ENCODE measurements around the gene WASHC3. TPM values are rescaled to one million over a fixed set of nuclear protein-coding genes. Genes with fewer than 3 reads are reported as not detected.

The WASHC3 gene
- polyA plus RNA-seq, 3 donors, result 26.0 to 75.8 (median 66.2) TPM

DNA sequence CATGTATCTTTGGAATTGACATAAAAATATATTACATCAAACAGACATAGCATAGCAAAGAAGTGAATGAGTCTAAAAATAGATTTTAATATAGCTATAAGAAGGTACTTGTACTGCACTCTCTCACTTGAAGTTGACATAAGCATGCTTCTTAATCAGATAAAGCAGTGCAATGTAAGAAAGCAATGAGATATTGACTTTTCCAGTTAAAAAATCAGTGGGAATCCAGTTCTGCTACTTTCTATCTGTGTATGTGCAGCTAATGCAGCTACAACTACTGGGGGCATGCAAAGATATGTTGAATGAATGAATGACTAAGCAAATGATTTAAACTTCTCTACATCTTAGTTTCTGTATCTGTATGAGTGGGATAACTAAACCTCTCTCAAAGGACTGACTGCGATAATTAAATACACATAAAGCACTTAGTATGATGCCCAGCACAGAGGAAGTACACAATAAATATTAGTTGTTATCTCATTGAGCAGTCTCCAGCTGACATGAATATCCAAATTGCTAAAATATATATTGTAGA is 10.3 kb downstream of the WASHC3 start:
- H3K36me3 Mint-ChIP-seq, result peaks cover 62 to 68% of the 10 kb centered on the region in 2 donors
- H3K27ac ChIP-seq (ENCODE audit: low read depth in 1 of 2, low read length in 2 of 2), result peak overlapping the region in 1 of 2 donors; percentile 29
- H3K4me1 ChIP-seq (ENCODE audit: control insufficient read depth in 1 of 2, insufficient read depth in 2 of 2, low read length in 2 of 2), result peaks cover 0 to 9% of the 10 kb centered on the region in 2 donors

DNA sequence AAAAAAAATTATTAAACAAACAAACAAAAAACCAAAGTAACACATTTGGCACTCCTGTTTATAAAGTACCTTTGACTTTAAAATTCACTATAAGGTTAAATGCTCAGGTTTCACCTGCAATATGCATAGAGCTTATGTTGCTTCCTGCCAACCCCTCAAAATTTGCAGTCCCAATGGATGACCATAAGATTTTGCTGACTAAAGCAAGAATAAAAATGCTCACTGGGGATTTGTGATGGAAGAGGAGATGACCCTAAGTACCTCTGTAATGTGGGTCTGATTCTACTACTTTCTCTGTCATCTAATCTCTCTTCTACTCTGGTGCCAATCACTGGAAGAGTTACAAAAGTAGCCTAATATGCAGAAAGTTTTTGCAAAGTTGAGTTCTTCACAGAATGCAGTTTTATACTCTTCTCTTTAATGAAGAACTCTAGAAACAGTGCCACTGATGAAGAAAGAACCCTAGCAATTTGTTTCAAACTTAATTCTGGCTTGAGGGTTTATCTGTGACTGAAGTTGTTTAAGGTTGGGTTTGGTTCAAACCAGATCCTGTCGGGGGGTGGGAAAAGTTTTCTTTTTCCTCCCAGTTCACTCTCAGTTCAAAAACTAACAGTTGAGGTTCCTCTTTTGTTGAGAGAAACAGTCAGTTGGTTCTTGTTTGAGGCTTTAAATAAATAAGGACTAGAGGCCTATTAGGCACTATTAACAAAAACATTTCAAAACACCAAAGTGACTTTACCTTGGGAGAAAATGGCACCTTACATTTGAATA is 10.9 kb downstream of the WASHC3 start:
- H3K4me1 ChIP-seq (ENCODE audit: control insufficient read depth in 1 of 2, insufficient read depth in 2 of 2, low read length in 2 of 2), result peaks cover 0 to 9% of the 10 kb centered on the region in 2 donors
- Mint-ChIP-seq H3K9me3 (no peaks in the 10 kb centered on the region), H3K4me1 (peaks cover 14% of the 10 kb centered on the region), H3K27ac (no peak overlapping the region), H3K36me3 (peaks cover 63 to 68% of the 10 kb centered on the region in 2 donors), H3K27me3 (ENCODE audit: low read depth in 3 of 3) (no peaks in the 10 kb centered on the region), H3K4me3 (no peak overlapping the region)
- no peak overlapping the region for H3K4me3 ChIP-seq (replicated peaks in 1 of 3; ENCODE audit: low read depth in 2 of 3, low read length in 3 of 3)
- peaks cover 13% of the 10 kb centered on the region for H4K20me1 ChIP-seq (ENCODE audit: insufficient read depth, low read length)
- H3K27ac ChIP-seq (ENCODE audit: low read depth in 1 of 2, low read length in 2 of 2), result peak overlapping the region in 1 of 2 donors; percentile 29
- no peak for DNase-seq
- peaks cover 57 to 99% of the 10 kb centered on the region in 2 donors for H3K36me3 ChIP-seq (replicated peaks in 1 of 2; ENCODE audit: control insufficient read depth in 1 of 2, insufficient read depth in 2 of 2, low read length in 2 of 2)
- no peaks in the 10 kb centered on the region for H3K9me3 ChIP-seq (replicated peaks in 1 of 2; ENCODE audit: control insufficient read depth in 1 of 2, insufficient read depth in 1 of 2, low read length in 2 of 2)
- H3K4me2 ChIP-seq (replicated peaks; ENCODE audit: extremely low read depth, low read length, poor library complexity, severe bottlenecking), result no peak overlapping the region
- WGBS (ENCODE audit: insufficient coverage), result no CpG with 5 or more reads among the region's 1 CpG
- intact Hi-C loops (cut with micrococcal nuclease), result no loop called here
- H3K79me2 ChIP-seq (ENCODE audit: insufficient read depth, low read length), result no peaks in the 10 kb centered on the region
- no peaks in the 10 kb centered on the region for H3K27me3 ChIP-seq (ENCODE audit: control insufficient read depth in 2 of 2, insufficient read depth in 2 of 2, low read length in 2 of 2)
- no peak overlapping the region for H2AFZ ChIP-seq (ENCODE audit: insufficient read depth, low read depth, low read length, poor library complexity, severe bottlenecking)
- TF ChIP-seq, protein P1, sequence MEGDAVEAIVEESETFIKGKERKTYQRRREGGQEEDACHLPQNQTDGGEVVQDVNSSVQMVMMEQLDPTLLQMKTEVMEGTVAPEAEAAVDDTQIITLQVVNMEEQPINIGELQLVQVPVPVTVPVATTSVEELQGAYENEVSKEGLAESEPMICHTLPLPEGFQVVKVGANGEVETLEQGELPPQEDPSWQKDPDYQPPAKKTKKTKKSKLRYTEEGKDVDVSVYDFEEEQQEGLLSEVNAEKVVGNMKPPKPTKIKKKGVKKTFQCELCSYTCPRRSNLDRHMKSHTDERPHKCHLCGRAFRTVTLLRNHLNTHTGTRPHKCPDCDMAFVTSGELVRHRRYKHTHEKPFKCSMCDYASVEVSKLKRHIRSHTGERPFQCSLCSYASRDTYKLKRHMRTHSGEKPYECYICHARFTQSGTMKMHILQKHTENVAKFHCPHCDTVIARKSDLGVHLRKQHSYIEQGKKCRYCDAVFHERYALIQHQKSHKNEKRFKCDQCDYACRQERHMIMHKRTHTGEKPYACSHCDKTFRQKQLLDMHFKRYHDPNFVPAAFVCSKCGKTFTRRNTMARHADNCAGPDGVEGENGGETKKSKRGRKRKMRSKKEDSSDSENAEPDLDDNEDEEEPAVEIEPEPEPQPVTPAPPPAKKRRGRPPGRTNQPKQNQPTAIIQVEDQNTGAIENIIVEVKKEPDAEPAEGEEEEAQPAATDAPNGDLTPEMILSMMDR (IDR thresholded peaks at IDR 0.05), result no peak
- H3K9ac ChIP-seq (ENCODE audit: insufficient read depth, low read length, poor library complexity, severe bottlenecking), result no peak overlapping the region

More for the DNA sequence above, 10.3 kb downstream of the WASHC3 start:
- H3K27ac Mint-ChIP-seq, result peak overlapping the region in 1 of 7 donors; percentile 35
- H2AFZ ChIP-seq (ENCODE audit: insufficient read depth, low read depth, low read length, poor library complexity, severe bottlenecking), result no peak overlapping the region
- intact Hi-C loops (cut with micrococcal nuclease), result no loop called here
- H4K20me1 ChIP-seq (ENCODE audit: insufficient read depth, low read length), result peaks cover 13% of the 10 kb centered on the region
- H3K4me3 Mint-ChIP-seq, result no peak overlapping the region
- no CpG with 5 or more reads among the region's 1 CpG for WGBS (ENCODE audit: insufficient coverage)
- peaks cover 14% of the 10 kb centered on the region for H3K4me1 Mint-ChIP-seq
- DNase-seq, result no peak
- no peaks in the 10 kb centered on the region for H3K9me3 ChIP-seq (replicated peaks in 1 of 2; ENCODE audit: control insufficient read depth in 1 of 2, insufficient read depth in 1 of 2, low read length in 2 of 2)
- no peaks in the 10 kb centered on the region for H3K27me3 Mint-ChIP-seq (ENCODE audit: low read depth in 3 of 3)
- no peak overlapping the region for H3K9ac ChIP-seq (ENCODE audit: insufficient read depth, low read length, poor library complexity, severe bottlenecking)
- TF ChIP-seq, protein P1 (IDR thresholded peaks at IDR 0.05), result no peak
- no peaks in the 10 kb centered on the region for H3K79me2 ChIP-seq (ENCODE audit: insufficient read depth, low read length)
- peaks cover 56 to 99% of the 10 kb centered on the region in 2 donors for H3K36me3 ChIP-seq (replicated peaks in 1 of 2; ENCODE audit: control insufficient read depth in 1 of 2, insufficient read depth in 2 of 2, low read length in 2 of 2)
- H3K4me2 ChIP-seq (replicated peaks; ENCODE audit: extremely low read depth, low read length, poor library complexity, severe bottlenecking), result no peak overlapping the region
- H3K4me3 ChIP-seq (replicated peaks in 1 of 3; ENCODE audit: low read depth in 2 of 3, low read length in 3 of 3), result no peak overlapping the region
- no peaks in the 10 kb centered on the region for H3K9me3 Mint-ChIP-seq
- no peaks in the 10 kb centered on the region for H3K27me3 ChIP-seq (ENCODE audit: control insufficient read depth in 2 of 2, insufficient read depth in 2 of 2, low read length in 2 of 2)
